Renal cortical epithelial cell (primary cell): ENCODE measurements around the gene MFSD6L. TPM values are rescaled to one million over a fixed set of nuclear protein-coding genes. Genes with fewer than 3 reads are reported as not detected.
"Not testable (repeated sequence)": the region's sequence is repeated elsewhere in the genome, so short reads cannot be mapped to it uniquely, and the experiment has no call there.

Source experiments
- DNase-seq: peaks from one replicate; pipeline ENCODE4 v3.0.0-alpha.2; 2011; ENCODE audit warnings: low read depth
- total RNA-seq: library from RNA; depleted of rRNA; stranded (reverse); fragments of >200 nt; gene quantifications from 2 replicates; pipeline ENCODE4 v1.2.3, GENCODE V29; 2014

The MFSD6L gene
- total RNA-seq, 1 donor from 2014 or later: not detected

DNA sequence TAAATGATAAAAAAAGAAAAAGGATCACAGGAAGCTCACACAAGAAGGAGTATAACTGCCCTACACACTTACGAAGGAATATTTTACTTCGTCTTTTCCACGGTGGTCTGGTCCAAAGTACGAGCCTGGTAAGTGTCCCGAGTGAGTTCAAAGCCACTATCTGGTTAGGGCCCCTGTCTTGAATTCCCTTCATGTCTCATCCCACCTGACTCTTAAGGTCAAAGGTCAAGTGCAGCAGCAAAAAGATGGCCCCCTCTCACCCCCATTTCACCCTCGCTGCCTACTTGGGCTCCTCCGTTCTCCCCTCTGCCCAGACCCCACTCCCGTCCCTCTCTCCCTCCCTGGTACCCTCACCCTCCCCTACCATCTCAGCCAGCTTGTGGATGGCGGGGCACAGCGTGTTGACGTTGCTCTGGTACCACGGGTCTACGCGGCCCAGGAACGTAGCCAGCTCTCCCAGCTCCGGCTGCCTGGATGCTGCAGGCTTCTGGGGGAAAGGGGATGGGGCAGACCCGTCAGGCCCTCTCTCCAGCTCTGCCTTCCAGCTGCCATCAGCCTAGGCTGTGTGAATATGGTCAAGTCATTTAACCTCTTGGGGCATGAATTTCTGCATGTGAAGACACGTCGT, 27.8 kb upstream of the MFSD6L start:
- DNase-seq: no peak

DNA sequence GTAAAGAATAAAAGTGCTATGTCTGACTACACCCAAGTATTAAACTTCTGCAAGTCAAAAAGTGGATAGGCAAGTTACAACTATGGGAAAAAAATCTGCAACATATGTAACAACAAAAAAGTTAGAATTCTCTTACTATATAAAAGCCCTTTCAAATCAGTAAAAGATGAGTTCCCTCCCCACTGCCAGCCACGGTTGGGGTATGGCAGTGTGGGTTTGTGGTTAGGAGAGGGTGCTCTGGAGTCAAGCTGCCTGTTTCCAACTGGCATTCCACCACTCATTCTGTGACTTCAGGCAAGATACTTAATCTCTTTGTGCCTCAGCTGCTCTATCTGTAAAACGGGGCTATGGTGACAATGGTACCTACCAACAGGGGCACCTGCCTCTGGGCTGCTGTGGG, 26.6 kb upstream of the MFSD6L start:
- DNase-seq: no peak

DNA sequence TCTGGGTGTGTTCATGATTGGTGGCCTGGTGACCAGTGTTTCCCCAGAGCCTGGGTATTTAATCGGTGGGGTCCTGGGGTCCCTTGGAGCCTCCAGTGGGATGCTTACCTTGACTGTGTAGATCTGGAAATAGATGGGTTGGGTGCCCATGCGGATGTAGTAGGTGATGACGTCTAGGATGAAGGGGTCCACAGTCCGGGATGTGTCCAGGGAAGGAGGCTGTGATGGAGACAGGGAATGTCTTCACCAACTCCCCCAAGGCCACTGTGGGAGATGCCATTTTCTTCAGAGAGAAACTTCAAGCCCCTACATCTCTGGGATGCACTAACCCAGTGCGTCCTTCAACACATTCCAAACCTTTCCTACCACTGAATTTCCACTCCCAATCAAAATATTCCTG, 24.1 kb upstream of the MFSD6L start:
- DNase-seq: no peak

DNA sequence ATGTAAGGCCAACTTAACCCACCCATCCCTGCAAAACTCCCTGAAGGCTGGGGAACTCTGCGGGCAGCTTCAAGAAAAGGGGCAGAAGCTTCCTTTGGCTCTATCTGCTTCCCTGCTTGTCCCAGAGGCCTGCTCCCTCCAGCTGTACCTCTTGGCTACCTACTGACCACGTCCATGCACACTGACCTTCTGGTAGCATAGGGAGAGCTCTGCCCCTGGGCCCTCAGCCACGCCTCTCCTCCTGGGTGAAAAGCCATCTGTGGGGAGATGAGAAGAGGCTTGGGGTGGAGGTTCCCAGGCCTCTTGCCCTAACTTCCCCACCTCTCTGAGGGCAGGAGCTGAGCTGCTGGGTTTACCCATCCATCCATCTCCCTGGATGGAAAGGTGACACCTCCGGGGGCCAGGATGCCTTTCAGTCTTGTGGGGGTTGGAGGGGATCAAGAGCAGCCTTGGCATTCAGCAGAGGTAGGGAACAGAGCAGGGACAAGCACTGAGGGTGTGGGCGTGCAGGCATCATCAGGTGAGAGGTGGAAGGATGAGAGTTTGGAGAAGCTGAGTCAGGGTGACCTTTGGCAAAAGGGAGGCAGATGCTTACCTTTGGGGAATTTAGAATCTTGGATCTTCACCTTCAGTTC, 23.4 kb upstream of the MFSD6L start:
- no peak for DNase-seq

DNA sequence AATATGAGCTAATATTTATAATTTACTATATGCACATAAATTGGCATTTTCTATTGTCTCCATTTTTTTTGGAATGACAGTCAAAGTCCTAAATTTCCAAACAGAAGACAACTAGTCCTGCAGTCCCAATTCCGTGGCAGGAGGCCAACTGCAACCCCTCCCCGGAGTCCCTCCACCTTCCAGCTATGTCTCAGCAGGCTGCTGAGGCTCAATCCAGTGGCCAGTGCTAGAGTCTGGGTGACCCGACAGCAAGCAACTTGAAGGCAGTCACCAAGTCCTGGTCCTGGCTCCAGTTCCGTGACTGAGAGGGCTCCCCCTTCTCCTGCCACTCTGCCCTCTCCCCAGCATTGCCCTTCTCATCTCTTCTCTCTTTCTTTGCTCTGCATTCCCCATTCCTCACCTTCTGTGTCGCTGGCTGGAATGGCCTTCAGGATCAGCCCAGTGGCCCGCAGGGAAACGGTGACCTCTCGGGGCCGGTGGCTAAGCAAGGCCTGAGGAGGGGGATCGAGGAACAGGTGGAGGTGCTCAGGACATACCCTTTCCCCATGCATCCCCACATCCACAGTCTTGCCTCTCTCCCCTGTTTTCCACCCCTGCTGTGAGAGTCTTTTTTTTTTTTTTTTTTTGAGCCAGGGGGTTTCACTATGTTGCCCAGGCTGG, 22.4 kb upstream of the MFSD6L start:
- DNase-seq: no peak

DNA sequence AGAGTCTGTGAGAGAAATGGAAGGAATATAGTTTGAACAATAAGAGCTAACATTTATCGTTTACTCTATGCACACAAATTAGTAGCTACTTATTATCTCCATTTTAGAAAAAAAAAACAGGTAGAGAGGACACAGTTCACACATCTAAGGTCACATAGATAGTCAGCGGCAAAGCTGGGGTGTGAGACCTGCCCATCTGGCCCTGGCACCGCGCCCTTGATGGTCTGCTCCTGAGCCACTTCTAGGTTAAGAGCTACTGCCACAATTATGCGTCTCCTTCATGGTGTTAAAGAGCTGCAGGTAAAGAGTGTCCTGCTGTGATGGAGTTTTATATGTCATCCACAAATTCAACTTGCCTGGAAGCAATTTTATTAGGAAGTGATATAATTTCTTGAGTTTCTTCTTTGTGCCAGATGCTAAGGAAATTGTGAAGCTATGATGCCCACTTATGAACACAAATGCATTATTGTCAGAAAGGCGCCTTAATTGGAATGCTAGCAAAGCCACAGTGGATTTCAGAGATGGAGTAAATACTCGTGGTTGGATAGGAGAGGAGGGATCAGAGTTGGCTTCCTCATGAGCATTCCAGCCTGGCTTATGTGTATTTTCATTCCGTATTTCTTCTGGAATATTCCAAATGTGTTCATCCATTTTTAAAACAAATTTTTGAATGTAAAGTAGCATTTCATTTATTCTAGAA, 21.3 kb upstream of the MFSD6L start:
- no peak for DNase-seq

DNA sequence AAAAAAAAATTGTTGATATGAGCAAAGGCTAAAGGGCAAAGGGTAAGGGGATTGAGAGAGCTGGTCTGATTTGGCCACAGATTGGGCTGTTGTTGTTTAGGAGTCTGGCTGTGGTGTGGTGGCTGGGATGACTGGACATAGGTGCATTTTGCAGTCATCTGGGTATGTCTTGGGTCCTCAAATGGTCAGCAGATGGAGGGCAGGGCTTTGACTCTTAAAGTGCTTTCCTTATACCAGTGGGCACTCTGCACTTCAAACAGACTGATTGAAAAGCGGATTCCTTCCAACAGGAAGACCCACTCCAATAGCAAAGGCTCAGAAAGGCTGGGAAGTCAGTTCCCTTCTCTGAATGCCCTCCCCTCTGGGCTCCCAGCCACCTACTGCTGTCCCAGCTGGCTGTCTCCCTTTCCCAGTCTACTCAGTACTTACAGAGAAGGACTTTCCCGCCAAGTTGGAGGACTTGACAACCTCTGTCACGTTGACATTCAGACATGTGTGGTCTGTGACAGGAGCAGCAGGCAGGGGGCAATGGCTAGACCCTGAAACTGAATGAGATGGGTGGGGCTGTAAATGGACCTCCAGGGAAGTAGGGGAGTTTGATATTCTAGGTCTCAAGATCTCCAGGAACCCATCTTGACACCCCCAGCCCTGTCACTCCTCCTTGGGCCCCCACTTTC, 19.6 kb upstream of the MFSD6L start:
- DNase-seq: no peak

DNA sequence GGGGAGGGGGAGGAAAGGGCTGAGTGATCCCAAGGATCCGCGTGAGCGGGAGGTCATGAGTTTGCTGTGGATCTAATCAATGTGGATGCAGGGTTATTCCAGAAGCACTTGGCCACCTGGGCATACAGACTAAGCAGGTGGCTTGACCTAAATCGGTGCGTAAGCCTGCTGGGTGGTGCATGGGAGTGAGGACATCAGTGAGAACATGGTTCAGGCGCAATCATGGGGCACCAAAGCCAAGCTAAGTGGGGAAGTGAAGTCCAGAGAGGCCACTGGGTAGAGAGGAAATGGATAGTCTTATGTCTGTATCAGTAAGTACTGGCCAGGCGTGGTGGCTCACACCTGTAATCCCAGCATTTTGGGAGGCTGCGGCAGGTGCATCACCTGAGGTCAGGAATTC, 18.9 kb upstream of the MFSD6L start:
- DNase-seq: no peak

DNA sequence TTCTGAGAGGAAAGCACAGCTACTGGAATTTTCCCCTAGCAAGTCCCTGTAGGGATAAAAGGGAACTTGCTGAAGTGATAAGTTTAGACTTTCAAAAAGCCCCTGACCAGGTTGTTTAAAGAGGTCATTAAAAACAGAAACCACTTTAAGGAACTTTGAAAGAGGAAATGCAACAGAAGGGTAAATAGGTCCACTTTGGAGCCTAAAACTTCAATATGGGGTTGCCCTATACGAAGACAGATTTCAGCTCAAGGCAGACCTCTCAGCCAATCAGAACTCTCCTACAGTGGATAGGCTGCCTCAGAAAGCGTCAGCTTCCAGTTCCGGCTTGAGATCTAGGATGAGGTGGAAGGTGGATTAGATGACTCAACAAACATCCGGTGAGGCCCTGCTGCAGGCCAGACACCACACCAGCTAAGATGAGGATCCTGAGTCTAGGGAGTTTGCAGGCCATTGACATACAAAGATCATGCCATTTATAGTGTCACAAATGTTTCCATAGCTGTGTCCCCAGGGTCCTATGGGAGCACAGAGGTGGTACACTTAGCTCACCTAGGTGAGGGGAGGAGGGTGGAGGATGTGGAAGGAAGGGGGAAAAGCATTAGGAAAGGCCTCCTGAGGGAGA, 7.9 kb upstream of the MFSD6L start:
- no peak for DNase-seq

DNA sequence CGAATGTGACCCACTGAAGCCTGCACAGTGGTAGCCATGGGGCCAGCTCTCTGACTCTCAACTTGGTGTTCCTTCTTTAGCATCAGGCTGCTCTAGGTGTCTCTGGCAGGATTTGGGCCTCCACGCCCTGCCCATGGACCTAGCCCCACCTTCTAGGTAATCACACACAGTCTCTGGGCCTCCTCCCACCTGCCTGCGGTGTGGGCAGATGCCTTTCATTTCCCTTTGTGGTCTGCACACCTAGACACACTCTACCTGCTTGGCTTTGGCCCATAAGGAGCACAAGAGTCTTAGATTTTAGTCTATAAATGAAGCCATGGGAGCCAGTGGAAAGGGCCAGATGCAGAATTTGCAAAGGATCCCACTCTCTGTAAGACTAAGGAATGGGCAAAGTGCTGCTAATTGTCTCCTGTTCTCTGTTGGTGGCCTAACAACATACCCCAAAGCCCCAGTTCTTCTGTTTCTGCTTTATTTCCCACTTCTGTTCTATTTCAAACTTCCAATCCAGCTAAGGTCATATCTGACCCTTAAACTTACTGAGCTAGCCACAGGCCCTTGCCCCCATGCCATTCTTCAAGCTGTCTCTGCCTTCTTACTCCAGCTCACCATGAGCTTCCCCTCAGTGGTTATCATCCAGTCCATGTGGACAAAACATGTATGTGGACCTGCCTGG, 7.2 kb upstream of the MFSD6L start:
- no peak for DNase-seq

DNA sequence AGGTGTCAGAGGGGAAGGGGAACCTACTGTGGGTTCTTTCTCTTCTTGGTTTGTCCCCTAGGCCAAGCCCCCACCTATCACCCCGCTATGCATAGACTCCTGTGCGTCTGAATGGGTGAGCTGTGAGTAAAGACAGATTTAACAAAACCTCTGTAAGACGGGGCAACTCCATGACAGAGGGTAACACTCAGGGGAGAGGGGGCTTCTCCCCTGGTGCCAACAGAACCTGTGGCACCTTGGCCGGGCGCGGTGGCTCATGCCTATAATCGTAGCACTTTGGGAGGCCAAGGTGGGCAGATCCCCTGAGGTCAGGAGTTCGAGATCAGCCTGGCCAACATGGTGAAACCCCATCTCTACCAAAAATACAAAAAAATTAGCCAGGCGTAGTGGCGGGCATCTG, 6.2 kb upstream of the MFSD6L start:
- DNase-seq: not testable (repeated sequence)

DNA sequence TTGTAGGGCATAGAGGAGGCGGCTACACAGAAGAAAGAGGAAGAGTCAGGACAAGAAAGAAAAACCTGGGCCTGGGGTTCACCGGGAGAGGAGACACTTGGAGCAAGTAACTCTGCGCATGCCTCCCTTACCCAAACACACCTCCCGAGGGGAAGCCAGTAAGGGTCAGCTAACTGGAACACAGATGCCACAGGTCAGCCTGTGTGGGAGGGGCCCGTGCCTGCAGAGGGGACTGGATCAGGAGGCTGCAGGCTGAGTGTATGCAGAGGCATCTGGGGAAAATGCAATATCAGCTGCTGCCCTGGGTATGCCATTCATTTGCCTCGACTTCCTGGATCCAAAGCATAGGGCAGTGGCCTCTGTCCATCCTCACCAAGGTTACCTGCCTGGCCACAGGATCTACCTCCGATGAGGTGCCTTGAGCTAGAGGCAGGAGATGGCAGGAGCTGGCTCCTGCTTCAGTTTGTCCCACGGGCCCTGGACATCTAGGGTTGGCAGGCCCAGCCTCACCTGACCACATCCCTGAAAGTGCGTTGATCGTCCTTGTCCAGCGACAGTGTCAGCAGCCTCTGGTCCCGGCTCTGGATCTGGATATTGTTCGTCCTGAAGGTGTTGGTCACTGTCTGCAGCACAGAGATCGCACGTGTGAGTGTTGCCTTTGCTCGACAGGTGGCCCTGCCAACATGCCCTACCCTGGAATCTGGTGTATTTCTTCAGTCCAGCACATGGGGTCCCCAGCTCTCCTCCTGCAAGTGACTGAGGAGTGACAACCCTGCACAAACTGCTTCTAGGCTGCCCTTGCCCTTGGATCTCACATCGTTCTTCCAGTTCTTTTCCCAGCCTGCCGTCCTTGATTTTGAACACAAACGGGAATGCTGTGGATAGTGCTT, 4.6 kb upstream of the MFSD6L start:
- DNase-seq: no peak

DNA sequence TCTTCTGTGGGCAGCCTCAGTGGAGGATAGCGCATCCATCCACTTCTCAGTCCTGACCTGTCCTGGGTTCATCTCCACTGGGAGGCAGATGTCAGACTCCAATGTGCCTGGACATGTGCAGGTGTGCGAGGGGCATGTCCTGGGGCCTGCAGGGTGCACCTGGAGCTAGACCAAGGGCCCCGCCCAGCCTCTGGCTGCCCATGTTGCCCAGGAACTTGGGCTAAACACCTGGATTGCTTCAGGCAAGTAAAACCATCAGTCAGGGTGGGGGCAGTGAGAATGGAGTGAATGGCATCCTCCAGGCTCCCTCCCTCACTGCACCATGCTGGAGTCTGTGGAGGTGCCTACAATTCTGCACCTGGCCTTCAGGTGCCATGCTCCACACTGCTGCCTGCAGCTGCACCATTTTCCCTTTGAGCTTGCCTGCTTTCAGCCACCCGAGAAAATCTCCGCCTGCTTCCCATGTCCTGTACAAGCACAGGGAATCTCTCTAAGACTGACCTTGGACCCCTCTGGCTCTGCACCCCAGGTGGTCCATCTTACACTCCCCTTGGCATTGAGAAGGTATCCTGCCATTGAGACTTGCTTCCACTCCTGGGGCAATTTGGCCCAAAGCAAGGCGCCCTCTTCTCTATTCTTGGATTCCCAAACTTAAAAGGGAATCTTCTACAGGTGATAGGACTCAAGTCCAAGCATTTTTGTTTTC, 2.1 kb upstream of the MFSD6L start:
- no peak for DNase-seq

DNA sequence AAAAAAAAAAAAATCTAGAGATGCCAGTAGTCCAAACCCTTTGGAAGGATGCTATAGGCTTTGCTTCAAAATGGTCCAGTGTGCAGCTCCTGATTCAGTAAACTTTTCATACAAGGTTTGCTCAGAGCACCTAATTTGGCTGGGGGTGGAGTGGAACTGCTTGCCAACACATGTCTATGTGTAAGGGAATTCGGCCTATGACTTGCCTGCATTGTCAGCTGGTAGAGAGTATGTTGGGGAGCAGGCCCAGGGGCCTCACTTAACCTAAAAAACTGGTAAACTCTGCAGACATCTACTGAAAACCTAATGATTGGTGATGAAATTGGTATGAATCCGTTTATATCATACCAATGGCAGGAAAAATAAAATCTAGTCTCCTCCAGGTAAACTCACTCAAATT, 1.5 kb upstream of the MFSD6L start:
- DNase-seq: no peak

DNA sequence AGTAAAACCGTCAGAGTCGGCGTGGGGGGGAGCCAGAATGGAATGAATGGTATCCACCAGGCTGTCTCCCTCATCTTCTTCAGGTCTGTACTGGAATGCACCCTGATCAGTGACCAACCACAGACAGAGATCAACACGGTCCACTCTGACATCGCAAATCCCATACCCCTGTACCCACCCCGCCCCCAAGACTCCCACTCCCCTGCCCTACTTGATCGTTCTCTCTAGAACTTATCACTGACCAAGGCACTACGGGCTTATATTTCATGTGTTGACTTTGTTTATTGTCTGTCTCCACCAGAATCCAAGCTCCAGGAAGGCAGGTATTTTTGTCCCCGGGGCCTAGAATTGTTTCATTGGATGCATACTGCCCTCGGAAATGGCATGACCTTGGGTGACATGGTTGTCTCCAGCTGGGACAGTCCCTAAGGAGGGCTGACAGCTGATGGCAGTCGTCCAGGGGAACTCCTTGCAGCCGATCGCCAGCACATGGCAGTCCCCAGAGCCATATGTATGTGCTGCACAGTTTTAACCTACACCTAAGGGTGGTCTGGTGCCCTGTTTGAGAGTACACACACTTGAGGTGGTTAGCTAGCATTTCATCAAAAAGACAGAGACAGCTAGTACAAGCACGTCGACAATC, 526 bp upstream of the MFSD6L start:
- DNase-seq: no peak

DNA sequence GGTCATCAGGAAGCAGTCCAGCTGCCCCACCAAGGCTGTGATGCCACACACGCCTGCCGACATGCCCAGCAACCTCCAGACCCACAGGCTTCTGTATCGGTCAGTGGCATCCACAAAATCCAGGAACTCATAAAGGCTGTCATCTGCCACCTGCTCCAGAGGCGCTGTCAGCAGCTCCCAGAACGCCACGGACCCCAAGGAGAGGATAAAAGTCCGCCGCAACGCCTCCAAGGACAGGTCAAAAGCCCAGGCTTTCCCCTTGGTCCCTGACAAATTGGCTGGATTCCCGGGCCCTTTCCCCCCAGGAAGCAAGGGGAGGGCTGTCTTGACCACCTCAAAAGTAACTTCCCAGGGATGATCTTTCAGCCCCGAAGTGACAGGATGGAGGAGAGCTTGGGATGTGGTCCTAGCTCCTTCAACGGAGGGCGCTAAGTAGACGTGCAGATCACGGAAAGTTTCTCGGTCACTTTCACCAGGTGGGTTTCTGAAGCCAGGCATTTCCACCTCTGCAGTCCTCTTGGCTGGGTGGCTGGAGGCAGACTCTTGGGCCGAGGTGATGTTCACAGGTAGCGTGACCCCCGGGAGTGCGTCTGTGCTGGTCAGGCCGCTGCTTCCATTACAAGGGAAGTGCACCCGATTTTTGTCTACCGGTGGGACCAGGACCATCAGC, 854 bp downstream of the MFSD6L start:
- no peak for DNase-seq

DNA sequence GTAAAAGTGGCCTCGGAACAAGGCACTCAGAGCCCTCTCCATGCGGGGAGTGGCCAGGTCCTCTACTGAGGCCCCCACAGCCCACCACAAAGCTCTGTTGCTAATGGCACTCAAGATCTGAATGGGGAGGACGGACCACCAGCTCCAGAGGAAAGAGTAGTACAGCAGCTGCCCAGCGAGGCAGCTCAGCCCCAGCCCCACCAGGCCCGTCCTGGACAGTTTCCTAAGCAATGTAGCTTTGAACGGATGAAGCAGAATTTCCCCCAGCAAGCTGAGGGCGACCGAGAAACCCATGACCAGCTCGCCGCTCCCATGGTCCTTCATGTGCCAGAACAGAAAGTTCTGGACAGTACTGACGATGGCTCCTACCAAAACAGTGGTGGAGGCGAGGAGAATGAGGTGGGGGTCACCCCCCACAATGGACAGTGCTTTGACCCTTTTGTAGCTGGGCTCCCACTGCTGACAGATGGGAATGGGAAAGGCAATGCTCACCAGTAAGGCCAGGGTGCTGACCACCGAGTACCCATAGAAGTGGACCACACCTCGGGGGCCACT, 1.5 kb downstream of the MFSD6L start:
- no peak for DNase-seq

DNA sequence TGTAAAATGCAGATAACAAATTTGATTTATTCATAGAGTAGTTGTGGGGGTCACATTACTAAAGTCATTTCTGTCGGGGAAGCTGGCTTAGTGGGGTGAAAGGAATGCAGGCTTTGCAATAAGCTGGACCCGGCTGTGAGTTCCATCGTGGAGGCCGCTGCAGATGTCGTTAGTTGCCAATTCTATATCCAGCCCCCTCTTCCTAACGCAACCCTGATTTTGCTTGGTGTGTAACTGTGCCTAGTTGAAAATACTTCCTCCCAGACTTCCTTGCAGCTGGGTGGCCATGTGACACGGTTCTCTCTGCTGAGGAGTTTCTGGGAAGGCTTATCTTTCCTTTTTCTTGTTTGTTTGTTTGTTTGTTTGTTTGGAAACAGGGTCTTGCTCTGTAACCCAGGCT, 4.5 kb downstream of the MFSD6L start:
- no peak for DNase-seq
